ENCODE data around the gene TET2.
A peak's percentile ranks its signal among the peaks of the same experiment; 100 is the strongest.

The TET2 gene

GRCh38 chr4:105170711-105171110, 24.0 kb downstream of the TET2 start:
- POLR2A ChIA-PET (ENCODE audit: low non-redundant PET), result no interaction called here
- no peak for TF ChIP-seq CTCF (conservative IDR thresholded peaks at IDR 0.05; ENCODE audit: low read depth)

DNA sequence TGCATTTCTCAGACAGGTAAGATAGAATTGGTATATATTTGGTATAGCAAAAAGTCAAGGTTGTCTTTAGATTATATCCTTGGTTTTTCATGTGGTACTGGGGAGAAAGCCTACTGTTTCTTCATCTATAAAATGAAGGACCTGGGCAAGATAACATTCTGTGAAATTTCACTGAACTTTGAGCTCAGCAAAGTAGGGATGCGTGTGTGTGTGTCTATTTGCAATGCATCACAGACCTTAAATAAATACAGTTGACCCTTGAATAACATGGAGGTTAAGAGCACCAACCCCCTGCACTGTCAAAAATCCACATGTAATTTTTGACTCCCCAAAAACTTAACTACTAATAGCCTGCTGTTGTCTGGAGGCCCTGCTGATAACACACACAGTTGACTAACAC, 25.2 kb downstream of the TET2 start:
- POLR2A ChIA-PET (ENCODE audit: low non-redundant PET), result no interaction called here
- no peak overlapping the region for H3K27ac ChIP-seq
- no peak for DNase-seq (ENCODE audit: low spot score)
- CTCF ChIA-PET, result interaction anchor here (0.6 kb wide), 1 partner anchor 10 kb away, joined by 3 read pairs; no protein-coding TSS in a partner anchor
- no peak for TF ChIP-seq CTCF (conservative IDR thresholded peaks at IDR 0.05; ENCODE audit: low read depth)

More at GRCh38 chr4:105170711-105171110, 24.0 kb downstream of the TET2 start:
- no peak for DNase-seq (ENCODE audit: low spot score)
- H3K27ac ChIP-seq, result no peak overlapping the region
- CTCF ChIA-PET, result interaction anchor here (0.6 to 0.8 kb wide), 2 partner anchors 8 to 27 kb away, joined by 3 read pairs; no protein-coding TSS in a partner anchor

- no peak overlapping the region for H3K27ac ChIP-seq
- POLR2A ChIA-PET (ENCODE audit: low non-redundant PET), result no interaction called here
- no peak for DNase-seq (ENCODE audit: low spot score)
- no peak for TF ChIP-seq CTCF (conservative IDR thresholded peaks at IDR 0.05; ENCODE audit: low read depth)
- CTCF ChIA-PET, result no interaction called here
These were observed 27.4 kb downstream of the TET2 start for GRCh38 chr4:105174098-105174497.

DNA sequence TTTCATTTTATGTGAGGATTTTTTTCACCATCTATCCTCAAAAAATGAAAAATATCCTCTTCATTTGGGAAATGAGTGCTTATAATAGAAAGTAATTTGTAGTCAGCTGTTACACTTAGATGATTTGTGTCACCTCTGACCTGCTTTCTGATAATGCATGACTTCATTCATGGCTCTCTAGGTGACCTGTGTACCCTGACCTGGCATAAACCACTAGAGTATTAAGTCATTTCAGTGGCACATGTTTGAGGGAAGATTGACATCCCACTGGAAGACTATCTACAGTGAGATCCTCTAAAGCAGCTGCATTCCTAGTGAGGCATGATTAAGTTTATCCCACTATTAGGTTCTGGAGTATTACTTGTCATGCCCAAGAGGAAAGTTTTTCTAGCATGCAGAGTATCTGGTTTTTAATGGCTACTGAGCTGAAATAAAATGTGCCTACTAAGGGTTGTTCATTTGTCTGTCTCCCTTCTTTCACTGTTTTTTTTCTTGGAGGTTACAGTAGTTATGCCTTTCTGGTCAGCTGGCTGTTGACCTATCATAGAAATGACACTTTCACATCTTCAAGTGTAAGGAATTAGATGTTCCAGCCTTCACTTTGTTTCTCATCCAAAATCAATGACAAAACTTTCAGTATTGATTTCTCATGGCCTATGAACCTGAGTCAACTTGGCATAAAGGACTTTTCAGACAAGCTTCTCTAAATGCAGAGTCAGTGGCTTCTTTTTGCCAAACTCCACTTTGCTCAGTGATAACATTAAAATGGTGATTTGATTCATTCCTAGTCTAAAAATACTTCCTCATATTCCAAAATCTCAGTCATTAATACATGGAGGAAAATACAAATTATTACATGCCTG, 33.1 kb downstream of the TET2 start:
- CTCF ChIA-PET, result no interaction called here
- no peak for TF ChIP-seq CTCF (conservative IDR thresholded peaks at IDR 0.05; ENCODE audit: low read depth)
- POLR2A ChIA-PET (ENCODE audit: low non-redundant PET), result no interaction called here
- H3K27ac ChIP-seq, result no peak overlapping the region
- no peak for DNase-seq (ENCODE audit: low spot score)

DNA sequence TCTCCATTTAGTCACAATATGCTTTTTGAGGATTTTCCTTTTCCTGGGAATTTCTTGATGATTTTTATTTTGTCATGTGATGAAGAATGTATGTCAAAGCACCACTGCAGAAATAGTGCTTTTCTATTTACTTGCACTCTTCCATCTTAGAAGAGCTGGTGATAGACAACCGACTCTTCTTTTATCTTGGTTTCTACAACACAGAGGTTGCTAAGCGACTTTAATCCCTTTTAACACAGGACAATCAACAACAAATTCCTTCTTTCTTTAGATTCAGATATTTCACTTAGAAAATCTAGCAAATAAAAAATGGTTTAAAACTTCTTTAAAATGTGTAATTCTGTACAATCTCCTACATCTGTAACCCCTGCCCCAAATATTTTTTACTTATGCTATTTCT, 34.6 kb downstream of the TET2 start:
- no peak for DNase-seq (ENCODE audit: low spot score)
- no peak overlapping the region for H3K27ac ChIP-seq
- TF ChIP-seq CTCF (conservative IDR thresholded peaks at IDR 0.05; ENCODE audit: low read depth), result no peak
- ChIA-PET POLR2A (ENCODE audit: low non-redundant PET) (no interaction called here), CTCF (no interaction called here)

DNA sequence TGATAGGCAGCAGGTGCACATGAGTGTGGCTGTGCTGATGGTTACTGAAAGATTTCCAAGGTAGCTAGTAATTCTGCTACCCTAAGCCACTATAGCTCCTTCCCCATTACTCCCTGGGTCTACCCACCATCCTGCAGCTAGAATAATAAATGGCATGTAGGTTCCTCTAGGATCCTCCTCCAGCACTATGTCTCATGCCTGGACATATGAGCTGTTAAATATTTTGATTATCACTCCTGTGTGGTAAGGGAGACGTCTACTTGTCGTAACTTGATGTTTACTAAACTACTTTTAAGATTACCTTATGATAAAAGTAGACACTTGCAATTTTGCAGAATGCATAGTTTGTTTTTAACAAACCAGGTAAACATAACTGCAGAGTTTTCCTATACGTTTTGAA, 35.5 kb downstream of the TET2 start:
- no peak for TF ChIP-seq CTCF (conservative IDR thresholded peaks at IDR 0.05; ENCODE audit: low read depth)
- peak; percentile 21 for DNase-seq (ENCODE audit: low spot score)
- CTCF ChIA-PET, result interaction anchor here (0.7 kb wide), 1 partner anchor 10 kb away, joined by 3 read pairs; no protein-coding TSS in a partner anchor
- POLR2A ChIA-PET (ENCODE audit: low non-redundant PET), result no interaction called here
- H3K27ac ChIP-seq, result no peak overlapping the region
